Measurements from ENCODE around the gene SDK1. TPM values are rescaled to one million over a fixed set of nuclear protein-coding genes. Genes with fewer than 3 reads are reported as not detected.
A peak's percentile ranks its signal among the peaks of the same experiment; 100 is the strongest.

Gene SDK1
- total RNA-seq, 1 donor from 2014 or later = 10.4 TPM

- intact Hi-C loops (cut with DNase I) = no loop called here
- no peak for ATAC-seq
These were observed 714.9 kb downstream of the SDK1 start for GRCh38 chr7:4015996-4016395.

GRCh38 chr7:4017081-4017480 lies 716.0 kb downstream of the SDK1 start:
- Histone ChIP-seq H3K4me1 (no peaks in the 10 kb centered on the region), H3K27me3 (no peaks in the 10 kb centered on the region), H3K9me3 (peaks cover 5% of the 10 kb centered on the region), H3K27ac (no peak overlapping the region), H3K4me3 (no peak overlapping the region), H3K36me3 (no peaks in the 10 kb centered on the region)
- no peak for DNase-seq
- intact Hi-C loops (cut with DNase I) = no loop called here
- ATAC-seq = no peak
- no peak for TF ChIP-seq CTCF (IDR thresholded peaks at IDR 0.05)

More at GRCh38 chr7:4015996-4016395, 714.9 kb downstream of the SDK1 start:
- Histone ChIP-seq H3K27ac (no peak overlapping the region), H3K9me3 (peaks cover 5% of the 10 kb centered on the region), H3K27me3 (no peaks in the 10 kb centered on the region), H3K4me1 (no peaks in the 10 kb centered on the region), H3K36me3 (no peaks in the 10 kb centered on the region), H3K4me3 (no peak overlapping the region)
- no peak for TF ChIP-seq CTCF (IDR thresholded peaks at IDR 0.05)
- DNase-seq = no peak

GRCh38 chr7:4017785-4018184 lies 716.7 kb downstream of the SDK1 start:
- H3K27ac ChIP-seq = no peak overlapping the region
- no peak for ATAC-seq
- H3K36me3 ChIP-seq = no peaks in the 10 kb centered on the region
- DNase-seq = no peak
- intact Hi-C loops (cut with DNase I) = no loop called here
- H3K4me3 ChIP-seq = no peak overlapping the region
- H3K9me3 ChIP-seq = peaks cover 5% of the 10 kb centered on the region
- no peaks in the 10 kb centered on the region for H3K27me3 ChIP-seq
- no peak for TF ChIP-seq CTCF (IDR thresholded peaks at IDR 0.05)
- H3K4me1 ChIP-seq = no peaks in the 10 kb centered on the region

- DNase-seq (no peak), ATAC-seq (no peak)
- H3K27me3 ChIP-seq = no peaks in the 10 kb centered on the region
- intact Hi-C loops (cut with DNase I) = no loop called here
- no peak overlapping the region for H3K4me3 ChIP-seq
- H3K36me3 ChIP-seq = no peaks in the 10 kb centered on the region
- H3K27ac ChIP-seq = no peak overlapping the region
- H3K4me1 ChIP-seq = no peaks in the 10 kb centered on the region
- peaks cover 5% of the 10 kb centered on the region for H3K9me3 ChIP-seq
- no peak for TF ChIP-seq CTCF (IDR thresholded peaks at IDR 0.05)
These were observed 717.7 kb downstream of the SDK1 start for GRCh38 chr7:4018601-4019316.

- DNase-seq (no peak), ATAC-seq (peak; percentile 33)
- Histone ChIP-seq H3K9me3 (peaks cover 5% of the 10 kb centered on the region), H3K27me3 (no peaks in the 10 kb centered on the region), H3K4me1 (no peaks in the 10 kb centered on the region), H3K27ac (no peak overlapping the region), H3K36me3 (no peaks in the 10 kb centered on the region), H3K4me3 (no peak overlapping the region)
- intact Hi-C loops (cut with DNase I) = no loop called here
- no peak for TF ChIP-seq CTCF (IDR thresholded peaks at IDR 0.05)
These were observed 719.0 kb downstream of the SDK1 start for GRCh38 chr7:4020086-4020485.

- H3K9me3 ChIP-seq = peaks cover 5% of the 10 kb centered on the region
- H3K4me1 ChIP-seq = no peaks in the 10 kb centered on the region
- ATAC-seq = no peak
- no peak overlapping the region for H3K27ac ChIP-seq
- no peak for TF ChIP-seq CTCF (IDR thresholded peaks at IDR 0.05)
- H3K4me3 ChIP-seq = no peak overlapping the region
- no peak for DNase-seq
- H3K36me3 ChIP-seq = no peaks in the 10 kb centered on the region
- intact Hi-C loops (cut with DNase I) = no loop called here
- H3K27me3 ChIP-seq = no peaks in the 10 kb centered on the region
These were observed 720.4 kb downstream of the SDK1 start for GRCh38 chr7:4021413-4021812.

All from upper lobe of right lung (tissue), 1 donor.